ENCODE data around the gene DMRT3.
A peak's percentile ranks its signal among the peaks of the same experiment; 100 is the strongest.

The DMRT3 gene, protein sequence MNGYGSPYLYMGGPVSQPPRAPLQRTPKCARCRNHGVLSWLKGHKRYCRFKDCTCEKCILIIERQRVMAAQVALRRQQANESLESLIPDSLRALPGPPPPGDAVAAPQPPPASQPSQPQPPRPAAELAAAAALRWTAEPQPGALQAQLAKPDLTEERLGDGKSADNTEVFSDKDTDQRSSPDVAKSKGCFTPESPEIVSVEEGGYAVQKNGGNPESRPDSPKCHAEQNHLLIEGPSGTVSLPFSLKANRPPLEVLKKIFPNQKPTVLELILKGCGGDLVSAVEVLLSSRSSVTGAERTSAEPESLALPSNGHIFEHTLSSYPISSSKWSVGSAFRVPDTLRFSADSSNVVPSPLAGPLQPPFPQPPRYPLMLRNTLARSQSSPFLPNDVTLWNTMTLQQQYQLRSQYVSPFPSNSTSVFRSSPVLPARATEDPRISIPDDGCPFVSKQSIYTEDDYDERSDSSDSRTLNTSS

GRCh38 chr9:976258-976942 lies at the start of gene DMRT3:
Gene DMRT3 (plus strand): TSS chr9:976655. CDS start chr9:977002, 347 bp downstream.
- no peak for DNase-seq (ENCODE audit: low spot score)

GRCh38 chr9:926976-927375 lies 49.5 kb upstream of the DMRT3 start:
- DNase-seq (ENCODE audit: low spot score): no peak

GRCh38 chr9:928363-929042 lies 48.0 kb upstream of the DMRT3 start:
- DNase-seq (ENCODE audit: low spot score): peak; percentile 29

- DNase-seq (ENCODE audit: low spot score): no peak
Measured at GRCh38 chr9:929719-930118, 46.7 kb upstream of the DMRT3 start.

- DNase-seq (ENCODE audit: low spot score): no peak
Measured at GRCh38 chr9:933356-933755, 43.1 kb upstream of the DMRT3 start.

GRCh38 chr9:935348-935965 lies 41.0 kb upstream of the DMRT3 start:
- DNase-seq (ENCODE audit: low spot score): no peak

DNA sequence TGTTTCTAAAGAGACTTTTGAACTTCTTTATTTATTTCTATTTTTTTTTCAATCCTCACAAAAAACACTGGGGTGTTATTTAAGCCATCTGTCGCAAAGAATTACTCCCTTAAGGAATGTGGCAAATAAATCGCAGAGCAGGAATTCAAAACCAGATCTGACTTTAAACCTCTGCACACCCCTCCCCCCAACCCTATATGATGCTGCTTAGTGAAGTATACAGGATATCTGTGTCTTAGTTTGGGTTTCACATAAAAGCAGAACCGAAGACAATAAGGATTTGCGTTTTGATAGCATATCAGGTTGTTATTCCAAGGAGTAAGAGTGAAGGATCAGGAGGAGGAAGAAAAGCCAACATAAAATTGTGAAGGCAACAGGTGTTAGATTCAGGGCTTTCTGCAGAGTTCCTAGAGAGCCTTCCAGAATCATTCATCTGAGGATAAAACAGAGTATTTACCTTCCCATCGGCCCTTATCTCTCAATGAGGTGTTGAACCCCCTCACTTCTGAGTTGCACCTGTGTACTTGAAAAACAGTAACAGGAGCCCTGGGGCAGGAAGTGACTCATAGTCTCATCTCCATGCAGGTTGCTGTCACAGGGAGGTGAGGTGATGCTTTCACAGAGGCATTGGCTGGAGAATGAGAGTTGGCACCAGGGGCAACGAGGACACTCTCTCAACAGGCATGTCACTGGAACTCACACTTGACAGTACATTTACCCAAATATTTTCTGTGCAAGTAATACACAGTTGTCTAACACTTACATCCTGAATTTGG lies 33.5 kb upstream of the DMRT3 start:
- no peak for DNase-seq (ENCODE audit: low spot score)

DNA sequence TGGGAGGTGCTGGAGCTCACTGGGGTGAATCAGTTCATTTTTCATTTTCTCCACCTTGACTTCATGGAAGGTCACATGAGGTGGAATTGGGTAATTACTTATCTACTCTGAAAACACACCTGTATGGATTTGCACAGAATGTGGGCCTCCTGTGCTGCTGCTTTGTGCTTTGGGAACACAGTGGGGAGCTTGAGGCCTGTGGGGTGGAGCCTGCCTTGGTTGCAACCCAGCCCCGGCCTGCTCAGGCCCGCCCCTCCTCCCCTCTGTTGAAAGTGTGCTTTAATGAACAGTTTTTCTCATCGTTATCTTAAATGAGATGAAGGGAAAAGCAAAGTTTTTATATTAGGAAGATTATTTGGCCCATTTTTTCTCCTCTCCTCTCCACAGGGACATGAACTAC lies 28.5 kb upstream of the DMRT3 start:
- no peak for DNase-seq (ENCODE audit: low spot score)

DNA sequence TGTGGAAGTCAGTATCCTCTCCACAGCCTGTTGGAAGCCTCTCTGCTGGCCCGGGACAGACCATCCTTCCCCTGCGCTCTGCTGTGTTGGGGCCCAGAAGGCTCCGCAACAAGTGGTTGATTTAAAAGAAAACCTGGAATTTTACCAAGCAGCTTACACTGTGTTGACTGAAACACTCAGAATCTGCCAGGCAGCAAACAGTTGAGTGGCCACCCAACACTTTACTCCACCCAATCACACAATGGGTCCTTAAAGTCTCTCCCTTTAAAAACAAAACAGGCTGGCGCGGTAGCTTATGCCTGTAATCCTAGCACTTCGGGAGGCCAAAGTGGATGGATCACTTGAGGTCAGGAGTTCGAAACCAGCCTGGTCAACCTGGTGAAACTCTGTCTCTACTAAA lies 28.0 kb upstream of the DMRT3 start:
- DNase-seq (ENCODE audit: low spot score): no peak

DNA sequence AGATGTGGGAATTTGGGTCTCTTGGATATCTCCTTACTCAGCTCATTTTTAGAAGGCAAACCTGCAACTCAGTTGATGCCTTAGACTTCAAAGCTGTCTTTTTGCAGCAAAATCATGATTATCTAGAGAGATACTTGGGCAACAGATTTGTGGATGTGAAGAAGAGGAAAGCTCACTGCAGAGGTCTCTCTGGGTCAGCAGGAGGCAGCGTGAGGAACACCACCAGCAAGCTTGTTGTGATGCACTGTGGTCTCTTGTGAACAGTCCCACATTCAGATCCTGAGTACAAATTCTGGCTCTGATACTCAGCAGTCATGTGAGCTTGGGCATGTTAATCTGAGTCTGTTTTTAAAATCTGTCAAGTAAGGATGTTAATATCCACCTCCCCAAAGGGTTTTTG lies 26.3 kb upstream of the DMRT3 start:
- DNase-seq (ENCODE audit: low spot score): no peak

DNA sequence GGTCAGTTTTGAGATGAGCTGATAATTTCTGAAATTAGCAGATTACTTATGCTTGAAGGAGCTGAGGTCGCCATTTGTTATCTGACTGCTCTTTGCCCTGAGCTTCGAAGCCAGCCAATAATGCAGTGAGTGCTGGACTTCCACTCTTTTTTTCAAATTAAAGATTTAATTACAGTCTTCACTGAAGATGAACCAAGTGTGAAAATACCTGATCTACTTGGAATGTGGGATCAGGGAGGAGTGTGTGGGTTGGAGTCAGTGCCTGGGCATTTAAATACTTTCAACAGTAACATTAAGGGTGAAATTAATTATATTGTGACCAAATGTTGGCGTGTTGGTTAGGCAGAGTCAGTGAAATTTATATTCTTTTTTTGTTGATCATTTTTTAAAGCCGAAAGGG lies 23.9 kb upstream of the DMRT3 start:
- DNase-seq (ENCODE audit: low spot score): no peak

- DNase-seq (ENCODE audit: low spot score): no peak
Measured at GRCh38 chr9:959105-959504, 17.4 kb upstream of the DMRT3 start.

- DNase-seq (ENCODE audit: low spot score): no peak
Measured at GRCh38 chr9:959914-960313, 16.5 kb upstream of the DMRT3 start.

- DNase-seq (ENCODE audit: low spot score): no peak
Measured at GRCh38 chr9:962023-962422, 14.4 kb upstream of the DMRT3 start.

DNA sequence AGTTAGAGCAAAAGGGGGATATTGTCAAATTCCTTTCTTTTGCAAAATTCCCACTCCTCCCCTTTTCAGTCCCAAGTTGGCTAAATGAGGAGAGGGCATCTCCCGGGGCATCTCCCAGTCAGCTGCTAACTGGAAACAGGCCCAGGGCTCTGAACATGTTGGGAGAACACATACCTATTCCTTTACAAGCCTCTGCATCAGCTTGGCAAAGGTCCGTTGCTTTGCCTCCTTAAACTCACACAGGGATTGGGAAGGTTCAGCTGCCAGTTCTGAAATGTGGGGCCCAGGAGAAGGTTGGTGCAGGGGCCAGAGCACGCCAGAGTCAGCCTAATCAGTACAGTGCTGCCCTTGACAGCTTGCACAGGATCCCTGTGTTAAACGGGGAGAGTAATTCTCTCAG lies 11.0 kb upstream of the DMRT3 start:
- no peak for DNase-seq (ENCODE audit: low spot score)

GRCh38 chr9:966870-967269 lies 9.6 kb upstream of the DMRT3 start:
- no peak for DNase-seq (ENCODE audit: low spot score)

- DNase-seq (ENCODE audit: low spot score): no peak
Measured at GRCh38 chr9:967436-967835, 9.0 kb upstream of the DMRT3 start.

GRCh38 chr9:967903-968641 lies 8.4 kb upstream of the DMRT3 start:
- DNase-seq (ENCODE audit: low spot score): no peak

DNA sequence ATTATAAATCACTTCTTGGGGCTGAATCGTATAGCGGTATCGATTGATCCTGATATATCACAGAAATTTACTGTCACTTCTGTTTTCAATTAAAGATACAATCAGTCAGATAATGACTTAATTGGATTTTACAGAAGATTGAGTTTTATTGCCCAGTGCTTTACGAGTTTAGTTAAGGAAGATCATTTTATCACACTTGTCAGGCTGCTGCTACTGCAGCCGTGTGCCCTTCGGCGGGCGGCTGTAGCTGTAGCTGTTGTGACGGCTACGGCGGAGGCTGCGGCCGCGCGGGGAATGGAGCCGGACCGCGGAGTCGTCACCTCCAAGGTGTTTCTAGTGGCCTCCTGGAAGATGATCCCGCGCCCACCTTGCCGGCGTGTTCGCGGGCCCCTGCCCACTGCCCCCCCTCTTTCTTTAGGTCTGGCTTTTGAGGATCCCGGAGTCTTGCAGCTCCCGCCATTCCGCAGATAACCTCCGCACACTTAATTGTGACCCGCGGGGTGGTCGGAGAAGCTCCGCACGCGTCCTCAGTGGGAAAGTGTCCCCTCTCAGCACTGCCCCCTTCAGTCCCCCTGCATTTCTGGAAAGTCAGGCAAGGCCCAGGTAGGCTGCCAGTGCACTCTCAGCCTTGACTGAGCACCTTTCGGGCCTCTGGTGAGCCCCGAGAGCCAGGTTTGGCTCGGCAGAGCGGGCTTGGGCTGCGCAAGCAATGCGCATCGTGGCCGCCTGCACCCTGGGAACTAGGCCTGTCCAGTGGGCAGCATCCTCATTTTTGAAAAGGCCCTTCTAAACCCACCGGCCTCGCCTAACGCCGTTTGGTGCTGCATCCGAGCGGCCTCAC lies 6.9 kb upstream of the DMRT3 start:
- DNase-seq (ENCODE audit: low spot score): no peak
